Measurements from ENCODE around the gene EID2B. TPM values are rescaled to one million over a fixed set of nuclear protein-coding genes. Genes with fewer than 3 reads are reported as not detected.

EID2B gene
- polyA plus RNA-seq, 1 of the 3 experiments (the other 2 are of a cell fraction), result 6.5 TPM

DNA sequence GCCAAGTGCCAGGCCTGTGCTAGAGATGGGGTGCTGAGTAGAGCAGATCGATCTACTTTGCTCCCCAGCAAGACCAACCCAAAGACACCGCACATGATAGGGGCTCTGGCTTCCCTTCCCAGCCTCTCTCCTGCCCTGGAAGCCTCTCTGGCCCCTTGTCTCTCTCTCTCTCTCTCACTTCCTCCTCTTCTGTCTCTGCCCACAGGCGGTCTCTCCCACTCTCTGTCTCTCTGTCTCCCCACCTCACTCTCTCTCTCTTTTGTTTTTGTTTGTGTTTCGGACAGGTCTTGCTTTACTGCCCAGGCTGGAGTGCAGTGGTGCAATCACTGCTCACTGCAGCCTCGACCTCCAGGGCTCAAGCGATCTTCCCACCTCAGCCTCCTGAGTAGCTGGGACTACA lies 16.4 kb downstream of the EID2B start:
- H3K36me3 ChIP-seq (replicated peaks in 1 of 2; ENCODE audit: control insufficient read depth in 1 of 2, insufficient read depth in 2 of 2, low read length in 1 of 2), result no peaks in the 10 kb centered on the region
- H3K9ac ChIP-seq, result no peak overlapping the region
- peaks cover 21% of the 10 kb centered on the region for H3K27me3 ChIP-seq (ENCODE audit: insufficient read depth)
- H3K79me2 ChIP-seq (ENCODE audit: insufficient read depth), result no peaks in the 10 kb centered on the region
- H3K4me3 ChIP-seq (ENCODE audit: low read depth in 2 of 2, low read length in 1 of 2), result no peak overlapping the region
- H2AFZ ChIP-seq (ENCODE audit: low read depth), result no peak overlapping the region
- no peaks in the 10 kb centered on the region for H3K9me2 ChIP-seq
- 81% methylated on average over 6 of the region's 6 CpGs for WGBS (ENCODE audit: low lambda C conversion rate)
- DNase-seq, result no peak
- no peaks in the 10 kb centered on the region for H4K20me1 ChIP-seq (ENCODE audit: insufficient read depth)
- H3F3A ChIP-seq (replicated peaks; ENCODE audit: insufficient read depth), result no peaks in the 10 kb centered on the region
- peaks cover 0 to 6% of the 10 kb centered on the region in 2 experiments; a peak in 1 of 4 replicates for H3K4me1 ChIP-seq (ENCODE audit: control insufficient read depth in 1 of 2, insufficient read depth in 2 of 2, low read depth in 1 of 2, low read length in 1 of 2)
- CTCF ChIA-PET, result interaction anchor here (1.1 to 2.0 kb wide), 5 partner anchors 11 to 42 kb away, joined by 4 to 9 read pairs (median 7); partner anchors contain the start of gene EID2B
- POLR2A ChIA-PET, result no interaction called here
- H3K4me2 ChIP-seq, result no peak overlapping the region
- no peak overlapping the region for H3K27ac ChIP-seq (ENCODE audit: low read depth in 2 of 2, low read length in 1 of 2)
- no peaks in the 10 kb centered on the region for H3K9me3 ChIP-seq
- TF ChIP-seq EP300 (IDR thresholded peaks at IDR 0.05; ENCODE audit: borderline replicate concordance in 1 of 2, low read depth in 1 of 2, low read length in 1 of 2), result no peak
- no peak for TF ChIP-seq FOSL2 (IDR thresholded peaks at IDR 0.05; ENCODE audit: borderline replicate concordance, low read depth)
- TF ChIP-seq RFX5 (IDR thresholded peaks at IDR 0.05; ENCODE audit: low read length), result no peak
- TF ChIP-seq, protein P1, sequence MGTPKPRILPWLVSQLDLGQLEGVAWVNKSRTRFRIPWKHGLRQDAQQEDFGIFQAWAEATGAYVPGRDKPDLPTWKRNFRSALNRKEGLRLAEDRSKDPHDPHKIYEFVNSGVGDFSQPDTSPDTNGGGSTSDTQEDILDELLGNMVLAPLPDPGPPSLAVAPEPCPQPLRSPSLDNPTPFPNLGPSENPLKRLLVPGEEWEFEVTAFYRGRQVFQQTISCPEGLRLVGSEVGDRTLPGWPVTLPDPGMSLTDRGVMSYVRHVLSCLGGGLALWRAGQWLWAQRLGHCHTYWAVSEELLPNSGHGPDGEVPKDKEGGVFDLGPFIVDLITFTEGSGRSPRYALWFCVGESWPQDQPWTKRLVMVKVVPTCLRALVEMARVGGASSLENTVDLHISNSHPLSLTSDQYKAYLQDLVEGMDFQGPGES (IDR thresholded peaks at IDR 0.05; ENCODE audit: low read depth, low read length), result no peak
- TF ChIP-seq, protein P2, sequence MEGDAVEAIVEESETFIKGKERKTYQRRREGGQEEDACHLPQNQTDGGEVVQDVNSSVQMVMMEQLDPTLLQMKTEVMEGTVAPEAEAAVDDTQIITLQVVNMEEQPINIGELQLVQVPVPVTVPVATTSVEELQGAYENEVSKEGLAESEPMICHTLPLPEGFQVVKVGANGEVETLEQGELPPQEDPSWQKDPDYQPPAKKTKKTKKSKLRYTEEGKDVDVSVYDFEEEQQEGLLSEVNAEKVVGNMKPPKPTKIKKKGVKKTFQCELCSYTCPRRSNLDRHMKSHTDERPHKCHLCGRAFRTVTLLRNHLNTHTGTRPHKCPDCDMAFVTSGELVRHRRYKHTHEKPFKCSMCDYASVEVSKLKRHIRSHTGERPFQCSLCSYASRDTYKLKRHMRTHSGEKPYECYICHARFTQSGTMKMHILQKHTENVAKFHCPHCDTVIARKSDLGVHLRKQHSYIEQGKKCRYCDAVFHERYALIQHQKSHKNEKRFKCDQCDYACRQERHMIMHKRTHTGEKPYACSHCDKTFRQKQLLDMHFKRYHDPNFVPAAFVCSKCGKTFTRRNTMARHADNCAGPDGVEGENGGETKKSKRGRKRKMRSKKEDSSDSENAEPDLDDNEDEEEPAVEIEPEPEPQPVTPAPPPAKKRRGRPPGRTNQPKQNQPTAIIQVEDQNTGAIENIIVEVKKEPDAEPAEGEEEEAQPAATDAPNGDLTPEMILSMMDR (IDR thresholded peaks at IDR 0.05), result no peak
- TF ChIP-seq RXRA (IDR thresholded peaks at IDR 0.05; ENCODE audit: borderline replicate concordance, low read depth), result no peak
- no peak for TF ChIP-seq FOXM1 (IDR thresholded peaks at IDR 0.05; ENCODE audit: low read depth)
- no peak for TF ChIP-seq FOXJ3 (CRISPR knock-in tag; IDR thresholded peaks at IDR 0.05)
- no peak for TF ChIP-seq JUND (IDR thresholded peaks at IDR 0.05)
- TF ChIP-seq, protein P3, sequence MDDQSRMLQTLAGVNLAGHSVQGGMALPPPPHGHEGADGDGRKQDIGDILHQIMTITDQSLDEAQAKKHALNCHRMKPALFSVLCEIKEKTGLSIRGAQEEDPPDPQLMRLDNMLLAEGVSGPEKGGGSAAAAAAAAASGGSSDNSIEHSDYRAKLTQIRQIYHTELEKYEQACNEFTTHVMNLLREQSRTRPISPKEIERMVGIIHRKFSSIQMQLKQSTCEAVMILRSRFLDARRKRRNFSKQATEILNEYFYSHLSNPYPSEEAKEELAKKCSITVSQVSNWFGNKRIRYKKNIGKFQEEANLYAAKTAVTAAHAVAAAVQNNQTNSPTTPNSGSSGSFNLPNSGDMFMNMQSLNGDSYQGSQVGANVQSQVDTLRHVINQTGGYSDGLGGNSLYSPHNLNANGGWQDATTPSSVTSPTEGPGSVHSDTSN (IDR thresholded peaks at IDR 0.05), result no peak
- TF ChIP-seq TEAD4 (IDR thresholded peaks at IDR 0.05; ENCODE audit: borderline replicate concordance, insufficient read depth), result no peak
- TF ChIP-seq MXI1 (IDR thresholded peaks at IDR 0.05; ENCODE audit: low read depth, low read length), result no peak
- TF ChIP-seq, protein P4, sequence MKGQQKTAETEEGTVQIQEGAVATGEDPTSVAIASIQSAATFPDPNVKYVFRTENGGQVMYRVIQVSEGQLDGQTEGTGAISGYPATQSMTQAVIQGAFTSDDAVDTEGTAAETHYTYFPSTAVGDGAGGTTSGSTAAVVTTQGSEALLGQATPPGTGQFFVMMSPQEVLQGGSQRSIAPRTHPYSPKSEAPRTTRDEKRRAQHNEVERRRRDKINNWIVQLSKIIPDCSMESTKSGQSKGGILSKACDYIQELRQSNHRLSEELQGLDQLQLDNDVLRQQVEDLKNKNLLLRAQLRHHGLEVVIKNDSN (IDR thresholded peaks at IDR 0.05; ENCODE audit: borderline replicate concordance, low read depth), result no peak
